ENCODE results near the gene SESN3. TPM values are rescaled to one million over a fixed set of nuclear protein-coding genes. Genes with fewer than 3 reads are reported as not detected.

SESN3 gene
- total RNA-seq = 37.4 and 45.5 TPM in 2 replicates

GRCh38 chr11:95231127-95231880 lies at the start of gene SESN3:
Gene SESN3, minus strand, starts transcription at chr11:95231202. Its CDS starts 342 bp downstream, at chr11:95230860.

Other genes starting within 250 kb of the SESN3 start
- gene KDM4E, start 205.9 kb downstream of the SESN3 start, total RNA-seq = not detected in 2 replicates
- gene KDM4F, start 181.8 kb downstream of the SESN3 start, total RNA-seq = not detected in 2 replicates
- gene SRSF8, start 164.3 kb downstream of the SESN3 start, total RNA-seq = 14.7 and 23.9 TPM in 2 replicates
- gene ENDOD1, start 141.4 kb downstream of the SESN3 start, total RNA-seq = 22.0 and 22.4 TPM in 2 replicates

Measured in cardiac ventricle fibroblast (primary cell).